ENCODE measurements around the gene SAPCD2.

DNA sequence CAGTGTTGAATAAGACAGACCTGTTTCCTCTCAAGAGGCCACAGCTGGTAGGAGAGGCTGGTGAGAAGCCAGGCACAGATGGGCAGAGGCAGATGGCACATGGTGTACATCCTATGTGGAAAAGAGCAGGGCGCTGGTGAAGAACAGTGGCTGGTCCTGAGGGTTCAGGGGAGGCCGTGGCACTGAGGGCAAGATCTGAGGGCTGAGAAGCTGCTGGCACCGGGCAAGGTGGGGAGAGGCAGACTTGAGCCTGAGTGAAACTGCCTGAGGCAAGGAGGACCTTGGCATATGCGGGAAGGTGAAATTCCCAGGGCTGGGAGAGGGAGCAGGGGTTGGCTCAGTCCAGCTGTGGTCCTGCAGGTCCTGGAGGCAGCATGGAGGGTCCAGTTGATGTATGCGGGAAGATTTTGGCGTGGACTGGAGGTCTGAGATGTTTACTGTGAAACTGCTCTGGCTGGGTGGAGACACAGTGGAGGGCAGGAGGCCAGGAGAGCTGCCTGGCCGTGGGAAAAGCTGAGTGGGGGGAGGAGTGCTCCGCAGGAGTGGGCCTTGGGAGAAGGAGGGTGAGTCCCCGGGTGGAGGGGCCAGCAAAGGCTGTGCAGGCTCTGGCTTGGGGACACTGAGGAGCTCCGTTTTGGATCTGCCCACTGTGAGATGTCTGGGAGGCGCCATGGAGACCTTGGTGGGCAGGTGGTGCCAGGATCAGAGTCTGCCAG lies 19.0 kb upstream of the SAPCD2 start:
- TF ChIP-seq, protein P1, sequence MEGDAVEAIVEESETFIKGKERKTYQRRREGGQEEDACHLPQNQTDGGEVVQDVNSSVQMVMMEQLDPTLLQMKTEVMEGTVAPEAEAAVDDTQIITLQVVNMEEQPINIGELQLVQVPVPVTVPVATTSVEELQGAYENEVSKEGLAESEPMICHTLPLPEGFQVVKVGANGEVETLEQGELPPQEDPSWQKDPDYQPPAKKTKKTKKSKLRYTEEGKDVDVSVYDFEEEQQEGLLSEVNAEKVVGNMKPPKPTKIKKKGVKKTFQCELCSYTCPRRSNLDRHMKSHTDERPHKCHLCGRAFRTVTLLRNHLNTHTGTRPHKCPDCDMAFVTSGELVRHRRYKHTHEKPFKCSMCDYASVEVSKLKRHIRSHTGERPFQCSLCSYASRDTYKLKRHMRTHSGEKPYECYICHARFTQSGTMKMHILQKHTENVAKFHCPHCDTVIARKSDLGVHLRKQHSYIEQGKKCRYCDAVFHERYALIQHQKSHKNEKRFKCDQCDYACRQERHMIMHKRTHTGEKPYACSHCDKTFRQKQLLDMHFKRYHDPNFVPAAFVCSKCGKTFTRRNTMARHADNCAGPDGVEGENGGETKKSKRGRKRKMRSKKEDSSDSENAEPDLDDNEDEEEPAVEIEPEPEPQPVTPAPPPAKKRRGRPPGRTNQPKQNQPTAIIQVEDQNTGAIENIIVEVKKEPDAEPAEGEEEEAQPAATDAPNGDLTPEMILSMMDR (IDR thresholded peaks at IDR 0.05 in 8 of 11, conservative IDR thresholded peaks at IDR 0.05 in 3 of 11): no peak
- no peak for TF ChIP-seq POLR2A (IDR thresholded peaks at IDR 0.05)

Data from spleen (tissue), 7 donors.